ENCODE results near the gene DSG2.

- TF ChIP-seq CTCF (IDR thresholded peaks at IDR 0.05) (no peak), ZFX (IDR thresholded peaks at IDR 0.05; ENCODE audit: borderline replicate concordance) (no peak)
Observed at GRCh38 chr18:31493171-31493570, 4.8 kb upstream of the DSG2 start.

Data from 22Rv1 (cell line).